ENCODE data around the gene TBL1Y. TPM values are rescaled to one million over a fixed set of nuclear protein-coding genes. Genes with fewer than 3 reads are reported as not detected.
"Not testable (repeated sequence)": the region's sequence is repeated elsewhere in the genome, so short reads cannot be mapped to it uniquely, and the experiment has no call there.

TBL1Y gene
- total RNA-seq (not detected), polyA plus RNA-seq (not detected), total RNA-seq (not detected)

GRCh38 chrY:6910372-6911252, at the start of gene TBL1Y:
TBL1Y (plus strand) TSS chrY:6910697; CDS start chrY:7025085, 114,388 bp downstream.
- Histone ChIP-seq H3K27me3 (ENCODE audit: control insufficient read depth in 2 of 2, insufficient read depth in 2 of 2, low read length in 2 of 2) (no peaks in the 10 kb centered on the region), H3K36me3 (ENCODE audit: control insufficient read depth in 2 of 3, insufficient read depth in 3 of 3, low read length in 3 of 3) (no peaks in the 10 kb centered on the region), H3K27ac (ENCODE audit: low read depth, low read length) (no peak within 1 kb of the TSS), H3K4me3 (ENCODE audit: low read length) (no peak within 1 kb of the TSS), H3K4me1 (ENCODE audit: control insufficient read depth in 2 of 2, insufficient read depth in 2 of 2, low read length in 2 of 2) (no peaks in the 10 kb centered on the region), H3K9me3 (ENCODE audit: control insufficient read depth in 2 of 3, low read length in 3 of 3) (no peaks in the 10 kb centered on the region)
- H3K9me3 Mint-ChIP-seq, result no peaks in the 10 kb centered on the region
- H3K36me3 Mint-ChIP-seq, result no peaks in the 10 kb centered on the region
- H3K27ac Mint-ChIP-seq, result no peak within 1 kb of the TSS
- H3K4me1 Mint-ChIP-seq, result peaks cover 0 to 12% (median 0%) of the 10 kb centered on the region in 7 donors
- CTCF ChIA-PET, result no interaction called here
- DNase-seq, result no peak
- ATAC-seq, result no peak
- POLR2A ChIA-PET, result no interaction called here
- peak within 1 kb of the TSS in 3 of 10 donors; percentile 19 to 50 (median 29) for H3K4me3 Mint-ChIP-seq
- peaks cover 27 to 39% (median 29%) of the 10 kb centered on the region in 5 donors for H3K27me3 Mint-ChIP-seq
- intact Hi-C loops (cut with micrococcal nuclease), result no loop called here

- POLR2A ChIA-PET, result no interaction called here
- H3K27me3 Mint-ChIP-seq, result peaks cover 0 to 5% (median 0%) of the 10 kb centered on the region in 5 donors
- no peaks in the 10 kb centered on the region for H3K27me3 ChIP-seq (ENCODE audit: control insufficient read depth in 2 of 2, insufficient read depth in 2 of 2, low read length in 2 of 2)
- H3K27ac Mint-ChIP-seq, result no peak overlapping the region
- intact Hi-C loops (cut with micrococcal nuclease), result no loop called here
- H3K4me3 Mint-ChIP-seq, result no peak overlapping the region
- ATAC-seq, result no peak
- CTCF ChIA-PET, result no interaction called here
- no peaks in the 10 kb centered on the region for H3K9me3 ChIP-seq (ENCODE audit: control insufficient read depth in 2 of 3, low read length in 3 of 3)
- H3K4me1 ChIP-seq (ENCODE audit: control insufficient read depth in 2 of 2, insufficient read depth in 2 of 2, low read length in 2 of 2), result no peaks in the 10 kb centered on the region
- H3K27ac ChIP-seq (ENCODE audit: low read depth, low read length), result no peak overlapping the region
- H3K36me3 Mint-ChIP-seq, result no peaks in the 10 kb centered on the region
- DNase-seq, result no peak
- peaks cover 0 to 3% (median 0%) of the 10 kb centered on the region in 11 donors for H3K9me3 Mint-ChIP-seq
- H3K4me3 ChIP-seq (ENCODE audit: low read length), result no peak overlapping the region
- H3K4me1 Mint-ChIP-seq, result no peaks in the 10 kb centered on the region
- no peaks in the 10 kb centered on the region for H3K36me3 ChIP-seq (ENCODE audit: control insufficient read depth in 2 of 3, insufficient read depth in 3 of 3, low read length in 3 of 3)
Observed at GRCh38 chrY:6894496-6894895, 16.0 kb upstream of the TBL1Y start.

- no peaks in the 10 kb centered on the region for H3K27me3 ChIP-seq (ENCODE audit: control insufficient read depth in 2 of 2, insufficient read depth in 2 of 2, low read length in 2 of 2)
- ATAC-seq, result no peak
Observed at GRCh38 chrY:6895236-6895635, 15.3 kb upstream of the TBL1Y start.

GRCh38 chrY:6902116-6902515, 8.4 kb upstream of the TBL1Y start:
- peaks cover 0 to 11% (median 4%) of the 10 kb centered on the region in 5 donors for H3K27me3 Mint-ChIP-seq
- H3K36me3 Mint-ChIP-seq; H3K27ac ChIP-seq (ENCODE audit: low read depth, low read length); H3K4me1 Mint-ChIP-seq; H3K27ac Mint-ChIP-seq; H3K4me3 Mint-ChIP-seq; ATAC-seq; DNase-seq; H3K9me3 ChIP-seq (ENCODE audit: control insufficient read depth in 2 of 3, low read length in 3 of 3); CTCF ChIA-PET; H3K4me1 ChIP-seq (ENCODE audit: control insufficient read depth in 2 of 2, insufficient read depth in 2 of 2, low read length in 2 of 2); H3K27me3 ChIP-seq (ENCODE audit: control insufficient read depth in 2 of 2, insufficient read depth in 2 of 2, low read length in 2 of 2); POLR2A ChIA-PET; H3K4me3 ChIP-seq (ENCODE audit: low read length); H3K36me3 ChIP-seq (ENCODE audit: control insufficient read depth in 2 of 3, insufficient read depth in 3 of 3, low read length in 3 of 3); intact Hi-C loops (cut with micrococcal nuclease); H3K9me3 Mint-ChIP-seq: not testable (repeated sequence)

More at GRCh38 chrY:6895236-6895635, 15.3 kb upstream of the TBL1Y start:
- Histone ChIP-seq H3K9me3 (ENCODE audit: control insufficient read depth in 2 of 3, low read length in 3 of 3) (no peaks in the 10 kb centered on the region), H3K27ac (ENCODE audit: low read depth, low read length) (no peak overlapping the region), H3K4me3 (ENCODE audit: low read length) (no peak overlapping the region), H3K36me3 (ENCODE audit: control insufficient read depth in 2 of 3, insufficient read depth in 3 of 3, low read length in 3 of 3) (no peaks in the 10 kb centered on the region), H3K4me1 (ENCODE audit: control insufficient read depth in 2 of 2, insufficient read depth in 2 of 2, low read length in 2 of 2) (no peaks in the 10 kb centered on the region)
- H3K9me3 Mint-ChIP-seq, result peaks cover 0 to 3% (median 0%) of the 10 kb centered on the region in 11 donors
- no peak overlapping the region for H3K4me3 Mint-ChIP-seq
- intact Hi-C loops (cut with micrococcal nuclease), result no loop called here
- no peaks in the 10 kb centered on the region for H3K4me1 Mint-ChIP-seq
- CTCF ChIA-PET, result no interaction called here
- peaks cover 0 to 5% (median 0%) of the 10 kb centered on the region in 5 donors for H3K27me3 Mint-ChIP-seq
- POLR2A ChIA-PET, result no interaction called here
- H3K27ac Mint-ChIP-seq, result no peak overlapping the region
- H3K36me3 Mint-ChIP-seq, result no peaks in the 10 kb centered on the region
- no peak for DNase-seq

DNA sequence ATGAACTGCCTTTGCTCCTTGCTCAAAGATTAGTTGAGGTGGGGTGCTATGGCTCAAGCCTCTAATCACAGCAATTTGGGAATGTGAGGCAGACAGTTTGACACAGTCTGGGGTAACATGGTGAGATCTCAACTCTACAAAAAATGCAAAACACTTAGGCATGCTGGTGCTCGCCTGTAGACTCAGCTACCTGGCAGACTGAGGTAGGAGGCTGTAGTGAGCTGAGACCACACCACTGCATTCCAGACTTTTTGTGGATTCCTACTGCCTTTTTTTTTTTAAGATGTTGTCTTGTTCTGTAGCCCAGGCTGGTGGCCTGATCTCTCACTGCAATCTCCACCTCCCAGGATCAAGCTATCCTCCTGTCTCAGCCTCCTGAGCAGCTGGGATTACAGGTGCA, 2.9 kb upstream of the TBL1Y start:
- Mint-ChIP-seq H3K9me3 (no peaks in the 10 kb centered on the region), H3K27me3 (peaks cover 14 to 31% (median 26%) of the 10 kb centered on the region in 5 donors), H3K4me1 (peaks cover 0 to 12% (median 0%) of the 10 kb centered on the region in 7 donors), H3K36me3 (no peaks in the 10 kb centered on the region), H3K27ac (no peak overlapping the region), H3K4me3 (no peak overlapping the region)
- ChIA-PET POLR2A (no interaction called here), CTCF (no interaction called here)
- Histone ChIP-seq H3K27me3 (ENCODE audit: control insufficient read depth in 2 of 2, insufficient read depth in 2 of 2, low read length in 2 of 2) (no peaks in the 10 kb centered on the region), H3K9me3 (ENCODE audit: control insufficient read depth in 2 of 3, low read length in 3 of 3) (no peaks in the 10 kb centered on the region), H3K4me3 (ENCODE audit: low read length) (no peak overlapping the region), H3K4me1 (ENCODE audit: control insufficient read depth in 2 of 2, insufficient read depth in 2 of 2, low read length in 2 of 2) (no peaks in the 10 kb centered on the region), H3K36me3 (ENCODE audit: control insufficient read depth in 2 of 3, insufficient read depth in 3 of 3, low read length in 3 of 3) (no peaks in the 10 kb centered on the region), H3K27ac (ENCODE audit: low read depth, low read length) (no peak overlapping the region)
- intact Hi-C loops (cut with micrococcal nuclease), result no loop called here
- DNase-seq (no peak), ATAC-seq (no peak)

DNA sequence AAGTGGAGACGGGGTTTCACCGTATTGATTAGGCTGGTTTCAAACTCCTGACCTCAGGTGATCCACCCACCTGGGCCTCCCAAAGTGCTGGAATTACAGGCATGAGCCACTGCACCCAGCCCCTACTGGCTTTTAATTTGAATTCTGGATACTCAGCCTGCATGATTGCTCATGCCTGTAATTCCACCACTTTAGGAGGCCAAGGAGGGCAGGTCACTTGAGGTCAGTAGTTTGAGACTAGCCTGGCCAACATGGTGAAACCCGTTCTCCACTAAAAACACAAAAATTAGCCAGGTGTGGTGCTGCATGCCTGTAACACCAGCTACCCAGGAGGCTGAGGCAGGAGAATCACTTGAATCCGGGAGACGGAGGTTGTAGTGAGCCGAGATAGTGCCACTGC, 2.5 kb upstream of the TBL1Y start:
- H3K27ac Mint-ChIP-seq; POLR2A ChIA-PET; intact Hi-C loops (cut with micrococcal nuclease); H3K9me3 Mint-ChIP-seq; ATAC-seq; CTCF ChIA-PET; H3K4me3 ChIP-seq (ENCODE audit: low read length); H3K36me3 ChIP-seq (ENCODE audit: control insufficient read depth in 2 of 3, insufficient read depth in 3 of 3, low read length in 3 of 3); H3K27me3 ChIP-seq (ENCODE audit: control insufficient read depth in 2 of 2, insufficient read depth in 2 of 2, low read length in 2 of 2); H3K4me1 ChIP-seq (ENCODE audit: control insufficient read depth in 2 of 2, insufficient read depth in 2 of 2, low read length in 2 of 2); H3K36me3 Mint-ChIP-seq; H3K4me3 Mint-ChIP-seq; H3K27ac ChIP-seq (ENCODE audit: low read depth, low read length); H3K9me3 ChIP-seq (ENCODE audit: control insufficient read depth in 2 of 3, low read length in 3 of 3); DNase-seq: not testable (repeated sequence)
- Mint-ChIP-seq H3K4me1 (peaks cover 0 to 12% (median 0%) of the 10 kb centered on the region in 7 donors), H3K27me3 (peaks cover 17 to 34% (median 29%) of the 10 kb centered on the region in 5 donors)

DNA sequence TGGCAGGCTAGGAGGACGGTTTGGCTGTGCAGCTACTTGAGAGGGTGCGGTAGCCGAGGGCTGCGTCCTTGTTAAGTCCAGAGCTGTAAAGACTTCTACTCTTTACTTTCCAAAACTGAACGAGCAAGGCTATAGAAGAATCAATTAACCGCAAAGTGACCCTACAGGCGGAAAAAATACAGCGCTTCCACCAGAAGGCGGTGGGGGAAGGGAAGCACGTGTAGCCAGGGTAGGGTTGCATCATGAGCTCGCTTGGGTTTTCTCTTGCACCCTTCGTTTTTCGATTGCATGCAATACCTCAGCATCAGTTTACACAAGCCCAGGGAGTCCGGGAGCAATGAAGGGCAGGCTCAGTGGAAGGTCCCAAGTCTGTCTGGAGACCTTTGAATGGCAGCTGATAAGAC, 1.4 kb upstream of the TBL1Y start:
- Mint-ChIP-seq H3K9me3 (no peaks in the 10 kb centered on the region), H3K36me3 (no peaks in the 10 kb centered on the region), H3K27ac (no peak overlapping the region), H3K4me1 (peaks cover 0 to 12% (median 0%) of the 10 kb centered on the region in 7 donors), H3K27me3 (peaks cover 27 to 39% (median 30%) of the 10 kb centered on the region in 5 donors), H3K4me3 (peak overlapping the region in 2 of 10 donors; percentile 19 to 46)
- Histone ChIP-seq H3K36me3 (ENCODE audit: control insufficient read depth in 2 of 3, insufficient read depth in 3 of 3, low read length in 3 of 3) (no peaks in the 10 kb centered on the region), H3K27ac (ENCODE audit: low read depth, low read length) (no peak overlapping the region), H3K4me3 (ENCODE audit: low read length) (no peak overlapping the region), H3K9me3 (ENCODE audit: control insufficient read depth in 2 of 3, low read length in 3 of 3) (no peaks in the 10 kb centered on the region), H3K4me1 (ENCODE audit: control insufficient read depth in 2 of 2, insufficient read depth in 2 of 2, low read length in 2 of 2) (no peaks in the 10 kb centered on the region), H3K27me3 (ENCODE audit: control insufficient read depth in 2 of 2, insufficient read depth in 2 of 2, low read length in 2 of 2) (no peaks in the 10 kb centered on the region)
- no peak for ATAC-seq
- CTCF ChIA-PET, result no interaction called here
- DNase-seq, result no peak
- POLR2A ChIA-PET, result no interaction called here
- intact Hi-C loops (cut with micrococcal nuclease), result no loop called here
